Measurements from ENCODE around the gene RAB4B. TPM values are rescaled to one million over a fixed set of nuclear protein-coding genes. Genes with fewer than 3 reads are reported as not detected.

The RAB4B gene, protein sequence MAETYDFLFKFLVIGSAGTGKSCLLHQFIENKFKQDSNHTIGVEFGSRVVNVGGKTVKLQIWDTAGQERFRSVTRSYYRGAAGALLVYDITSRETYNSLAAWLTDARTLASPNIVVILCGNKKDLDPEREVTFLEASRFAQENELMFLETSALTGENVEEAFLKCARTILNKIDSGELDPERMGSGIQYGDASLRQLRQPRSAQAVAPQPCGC
- total RNA-seq (2016; rRNA removed; fragmentation: Illumina TruSeq; extraction: Trizol), result 2.2 and 3.3 TPM in 2 replicates
- 1.3 and 2.3 TPM in 2 replicates for total RNA-seq (2016; cell fraction: cytosol; rRNA removed; fragmentation: Illumina TruSeq; extraction: Trizol; ENCODE audit: low read depth)
- 2.1 and 3.5 TPM in 2 replicates for total RNA-seq (2016; cell fraction: insoluble cytoplasmic fraction; rRNA removed; fragmentation: Illumina TruSeq; extraction: Trizol)
- 2.2 and 2.4 TPM in 2 replicates for total RNA-seq (2016; cell fraction: membrane; rRNA removed; fragmentation: Illumina TruSeq; extraction: Trizol)
- 3.3 and 4.5 TPM in 2 replicates for total RNA-seq (2016; cell fraction: nucleus; rRNA removed; fragmentation: Illumina TruSeq; extraction: Trizol)
- polyA plus RNA-seq (2011; rRNA removed), result 5.4 and 6.1 TPM in 2 replicates
- polyA plus RNA-seq (2011; cell fraction: cytosol; rRNA removed), result 8.5 and 11.8 TPM in 2 replicates
- 11.9 and 12.0 TPM in 2 replicates for polyA plus RNA-seq (2011; cell fraction: nucleus; rRNA removed)
- 4.2 and 5.6 TPM in 2 replicates for polyA plus RNA-seq (2012)
- polyA plus RNA-seq (2016; cell fraction: cytosol; fragmentation: Illumina TruSeq; extraction: Trizol; ENCODE audit: low read depth), result 3.1 and 4.5 TPM in 2 replicates
- 3.4 and 4.4 TPM in 2 replicates for polyA plus RNA-seq (2016; cell fraction: insoluble cytoplasmic fraction; fragmentation: Illumina TruSeq; extraction: Trizol; ENCODE audit: low read depth)
- polyA plus RNA-seq (2016; cell fraction: membrane; fragmentation: Illumina TruSeq; extraction: Trizol; ENCODE audit: low read depth), result 3.8 and 3.9 TPM in 2 replicates
- polyA plus RNA-seq (2016; cell fraction: nucleus; fragmentation: Illumina TruSeq; extraction: Trizol; ENCODE audit: insufficient read depth, low read depth), result 13.8 and 16.0 TPM in 2 replicates
- polyA minus RNA-seq (2011; rRNA and poly(A)+ RNA removed; ENCODE audit: low replicate concordance), result 2.7 and 3.9 TPM in 2 replicates
- 1.9 and 3.3 TPM in 2 replicates for polyA minus RNA-seq (2011; cell fraction: cytosol; rRNA and poly(A)+ RNA removed)
- 1.9 and 2.2 TPM in 2 replicates for polyA minus RNA-seq (2011; cell fraction: nucleus; rRNA and poly(A)+ RNA removed)
- Bru-seq, nascent RNA, result percentile 42 among the genes with signal in this experiment
- percentile 60 among the genes with signal in this experiment for BruChase-seq, experiment 1, labeled RNA remaining after a 6-hour chase
- BruChase-seq, experiment 2, labeled RNA remaining after a 2-hour chase, result percentile 70 among the genes with signal in this experiment
- long read RNA-seq, experiment 1, partial matches to known transcripts, result 1 of 4 reads
- long read RNA-seq, experiment 1, other reads (novel, unspliced or antisense), result 1 of 4 reads
- long read RNA-seq, experiment 2, transcript RAB4B-201 (8 exons, 1,133 nt), result major isoform, 8 of 15 reads
- long read RNA-seq, experiment 2, partial matches to known transcripts, result 2 of 15 reads
- long read RNA-seq, experiment 2, other reads (novel, unspliced or antisense), result 4 of 15 reads

DNA sequence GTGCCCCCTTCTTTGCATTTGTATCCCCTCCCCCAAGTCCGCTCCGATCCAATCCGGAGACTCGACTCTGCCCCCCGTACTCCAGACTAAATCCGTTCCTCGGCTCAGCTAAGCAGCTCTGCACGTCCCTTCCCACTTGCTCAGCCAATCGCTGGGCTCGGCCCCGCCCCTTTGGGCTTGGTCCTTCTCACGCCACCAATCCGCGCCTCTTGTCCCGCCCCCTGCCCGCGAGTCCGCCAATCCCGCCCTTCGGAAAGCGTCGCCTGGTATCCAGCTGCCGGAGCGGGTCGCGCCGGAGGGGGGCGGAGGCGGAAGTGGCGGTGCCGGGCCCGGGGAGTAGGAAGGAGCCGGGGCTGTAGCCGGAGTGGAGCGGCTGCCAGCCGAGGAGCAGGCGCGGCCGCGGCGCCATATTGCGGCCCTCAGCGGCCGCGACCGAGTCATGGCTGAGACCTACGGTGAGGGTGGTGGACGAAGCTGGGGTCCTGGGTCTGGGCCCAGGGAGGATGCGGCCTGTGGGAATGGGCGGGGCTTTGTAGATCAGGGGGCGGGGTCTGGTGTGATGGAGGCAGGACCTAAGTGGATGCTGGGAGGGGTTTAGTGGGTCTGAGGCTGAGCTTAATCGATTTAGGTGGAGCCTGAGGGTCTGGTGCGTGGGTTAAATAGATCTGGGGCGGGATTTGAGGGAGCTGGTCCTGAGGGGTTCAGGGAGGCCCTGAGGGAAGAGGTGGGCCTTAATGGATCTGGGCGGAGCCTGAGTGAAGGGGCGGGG lies at the start of gene RAB4B:
TSS of gene RAB4B (plus strand) at position 311 of the 769 bp plus-strand sequence. CDS start at position 440, 129 bp downstream.
- Histone ChIP-seq H3K4me1 (ENCODE audit: insufficient read depth, low read length) (peaks cover 31% of the 10 kb centered on the region), H3K9ac (ENCODE audit: insufficient read depth, low read depth, low read length) (peak within 1 kb of the TSS; percentile 90), H3K27ac (ENCODE audit: extremely low read length, insufficient read depth, low read length) (peak within 1 kb of the TSS; percentile 97), H3K4me3 (replicated peaks in 1 of 3; ENCODE audit: insufficient read depth in 1 of 3, low read depth in 2 of 3, low read length in 3 of 3) (peak within 1 kb of the TSS; percentile 70 to 88 (median 81)), H3K9me3 (ENCODE audit: low read length) (no peaks in the 10 kb centered on the region), H3K27me3 (ENCODE audit: control insufficient read depth in 1 of 2, insufficient read depth in 2 of 2, low read length in 2 of 2) (no peaks in the 10 kb centered on the region; a peak in 1 of 5 replicates), H2AFZ (ENCODE audit: low read length) (peak within 1 kb of the TSS; percentile 16), H4K20me1 (ENCODE audit: insufficient read depth, low read length) (no peaks in the 10 kb centered on the region), H3K4me2 (ENCODE audit: low read depth, low read length) (peak within 1 kb of the TSS; percentile 95), H3K79me2 (ENCODE audit: insufficient read depth, low read length) (no peaks in the 10 kb centered on the region), H3K36me3 (replicated peaks in 1 of 2; ENCODE audit: control insufficient read depth in 1 of 2, insufficient read depth in 2 of 2, low read length in 2 of 2) (no peaks in the 10 kb centered on the region)
- ChIA-PET CTCF (ENCODE audit: low intra/inter-chr PET ratio, low total read pairs) (no interaction called here), POLR2A (interaction anchor here (0.6 to 4.1 kb wide), 26 partner anchors 8 to 780 kb away, joined by 3 to 90 read pairs (median 6); partner anchors contain the start of genes ACTMAP, COQ8B, EGLN2 and ITPKC)
- 2% methylated on average over 32 of the region's 56 CpGs for WGBS (ENCODE audit: low lambda C conversion rate)
- in situ Hi-C loops (cut with HindIII; ENCODE audit: extremely low pct_ligation_motif_present, low pct_unique_long_range_greater_than_20kb), result no loop called here
- ATAC-seq (peak; percentile 88), FAIRE-seq (peak; percentile 87), DNase-seq (ENCODE audit: low spot score) (peak; percentile 99)
- BruUV-seq (replicated peaks), result no TSS peak
- intact Hi-C loops (cut with micrococcal nuclease; ENCODE audit: unreplicated experiment), result loop anchor here (1.0 kb wide), 1 partner anchor 20 kb away; no protein-coding TSS in a partner anchor
- no peak for TF ChIP-seq ZNF766 (CRISPR knock-in tag; IDR thresholded peaks at IDR 0.05; ENCODE audit: borderline replicate concordance)
- no peak for TF ChIP-seq MATR3 (CRISPR knock-in tag; IDR thresholded peaks at IDR 0.05)
- no peak for TF ChIP-seq ZNF761 (CRISPR knock-in tag; conservative IDR thresholded peaks at IDR 0.05)
- TF ChIP-seq, protein P1, sequence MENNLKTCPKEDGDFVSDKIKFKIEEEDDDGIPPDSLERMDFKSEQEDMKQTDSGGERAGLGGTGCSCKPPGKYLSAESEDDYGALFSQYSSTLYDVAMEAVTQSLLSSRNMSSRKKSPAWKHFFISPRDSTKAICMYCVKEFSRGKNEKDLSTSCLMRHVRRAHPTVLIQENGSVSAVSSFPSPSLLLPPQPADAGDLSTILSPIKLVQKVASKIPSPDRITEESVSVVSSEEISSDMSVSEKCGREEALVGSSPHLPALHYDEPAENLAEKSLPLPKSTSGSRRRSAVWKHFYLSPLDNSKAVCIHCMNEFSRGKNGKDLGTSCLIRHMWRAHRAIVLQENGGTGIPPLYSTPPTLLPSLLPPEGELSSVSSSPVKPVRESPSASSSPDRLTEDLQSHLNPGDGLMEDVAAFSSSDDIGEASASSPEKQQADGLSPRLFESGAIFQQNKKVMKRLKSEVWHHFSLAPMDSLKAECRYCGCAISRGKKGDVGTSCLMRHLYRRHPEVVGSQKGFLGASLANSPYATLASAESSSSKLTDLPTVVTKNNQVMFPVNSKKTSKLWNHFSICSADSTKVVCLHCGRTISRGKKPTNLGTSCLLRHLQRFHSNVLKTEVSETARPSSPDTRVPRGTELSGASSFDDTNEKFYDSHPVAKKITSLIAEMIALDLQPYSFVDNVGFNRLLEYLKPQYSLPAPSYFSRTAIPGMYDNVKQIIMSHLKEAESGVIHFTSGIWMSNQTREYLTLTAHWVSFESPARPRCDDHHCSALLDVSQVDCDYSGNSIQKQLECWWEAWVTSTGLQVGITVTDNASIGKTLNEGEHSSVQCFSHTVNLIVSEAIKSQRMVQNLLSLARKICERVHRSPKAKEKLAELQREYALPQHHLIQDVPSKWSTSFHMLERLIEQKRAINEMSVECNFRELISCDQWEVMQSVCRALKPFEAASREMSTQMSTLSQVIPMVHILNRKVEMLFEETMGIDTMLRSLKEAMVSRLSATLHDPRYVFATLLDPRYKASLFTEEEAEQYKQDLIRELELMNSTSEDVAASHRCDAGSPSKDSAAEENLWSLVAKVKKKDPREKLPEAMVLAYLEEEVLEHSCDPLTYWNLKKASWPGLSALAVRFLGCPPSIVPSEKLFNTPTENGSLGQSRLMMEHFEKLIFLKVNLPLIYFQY (CRISPR knock-in tag; IDR thresholded peaks at IDR 0.05; ENCODE audit: borderline replicate concordance), result no peak
- TF ChIP-seq NFKB2 (CRISPR knock-in tag; IDR thresholded peaks at IDR 0.05; ENCODE audit: borderline replicate concordance), result no peak
- no peak for TF ChIP-seq CHCHD3 (CRISPR knock-in tag; IDR thresholded peaks at IDR 0.05)
- no peak for TF ChIP-seq ZNF383 (CRISPR knock-in tag; IDR thresholded peaks at IDR 0.05; ENCODE audit: borderline replicate concordance)
- TF ChIP-seq SUZ12 (IDR thresholded peaks at IDR 0.05; ENCODE audit: low read depth, low read length), result no peak
- TF ChIP-seq HNRNPLL (IDR thresholded peaks at IDR 0.05; ENCODE audit: low read depth, low read length, poor library complexity, severe bottlenecking), result peak; percentile 79
- TF ChIP-seq SATB2 (CRISPR knock-in tag; IDR thresholded peaks at IDR 0.05), result no peak
- TF ChIP-seq MAZ (IDR thresholded peaks at IDR 0.05; ENCODE audit: borderline replicate concordance, low read depth, low read length), result 0 out of 2 replicates have a peak, but pooled peaks have one; percentile 2
- TF ChIP-seq MAZ (CRISPR knock-in tag; IDR thresholded peaks at IDR 0.05; ENCODE audit: low read depth), result peak; percentile 48
- peak; percentile 96 for TF ChIP-seq ELF1 (CRISPR knock-in tag; IDR thresholded peaks at IDR 0.05)
